Neural progenitor cell (in vitro differentiated cells): ENCODE data around the gene HMOX1. TPM values are rescaled to one million over a fixed set of nuclear protein-coding genes. Genes with fewer than 3 reads are reported as not detected.

ENCODE experiments used
- DNase-seq: peaks from one replicate; pipeline ENCODE4 v3.0.0-alpha.2; 2016; ENCODE audit warnings: low spot score
- H2AFZ ChIP-seq: fragments of 200-600 bp; sonication (generic); replicated peaks from 2 replicates; pipeline ENCODE4 v1.6.1; 2016; ENCODE audit warnings: antibody characterized with exemption
- H3F3A ChIP-seq: fragments of 200-600 bp; sonication (generic); 2 replicates; pipeline ENCODE4 v1.6.1; 2016; ENCODE audit warnings: antibody characterized with exemption, low read depth
- H3K27ac ChIP-seq: fragments of 200-600 bp; sonication (generic); 2 replicates; pipeline ENCODE4 v1.5.1; 2016; ENCODE audit warnings: mild to moderate bottlenecking
- H3K27me3 ChIP-seq: fragments of 200-600 bp; sonication (generic); 2 replicates; pipeline ENCODE4 v1.6.1; 2016; ENCODE audit warnings: mild to moderate bottlenecking, moderate library complexity
- H3K36me3 ChIP-seq: fragments of 200-600 bp; sonication (generic); 2 replicates; pipeline ENCODE4 v1.5.1; 2016
- H3K4me1 ChIP-seq: fragments of 200-600 bp; sonication (generic); 2 replicates; pipeline ENCODE4 v1.6.1; 2016; ENCODE audit warnings: mixed run types
- H3K4me2 ChIP-seq: fragments of 200-600 bp; sonication (generic); 2 replicates; pipeline ENCODE4 v1.6.1; 2016
- H3K4me3 ChIP-seq: fragments of 200-600 bp; sonication (generic); 2 replicates; pipeline ENCODE4 v1.5.1; 2016
- H3K79me2 ChIP-seq: fragments of 200-600 bp; sonication (generic); 2 replicates; pipeline ENCODE4 v1.6.1; 2016; ENCODE audit warnings: low read depth
- H3K9ac ChIP-seq: fragments of 200-600 bp; sonication (generic); 2 replicates; pipeline ENCODE4 v1.6.1; 2016
- H3K9me3 ChIP-seq: fragments of 200-600 bp; sonication (generic); 2 replicates; pipeline ENCODE4 v1.5.1; 2016; ENCODE audit warnings: low read depth
- H4K20me1 ChIP-seq: fragments of 200-600 bp; sonication (generic); 2 replicates; pipeline ENCODE4 v1.6.1; 2016; ENCODE audit warnings: low read depth
- H3K27ac Mint-ChIP-seq: 3 replicates; pipeline ENCODE4 v1.8.0; 2021; ENCODE audit warnings: mixed read lengths
- H3K27me3 Mint-ChIP-seq: 2 replicates; pipeline ENCODE4 v1.8.0; 2022; ENCODE audit warnings: low read depth, mild to moderate bottlenecking, inconsistent platforms, moderate library complexity, mixed read lengths; ENCODE audit not compliant: insufficient read depth
- H3K36me3 Mint-ChIP-seq: 3 replicates; pipeline ENCODE4 v1.8.0; 2021; ENCODE audit warnings: mixed read lengths
- H3K4me1 Mint-ChIP-seq: 3 replicates; pipeline ENCODE4 v1.8.0; 2021; ENCODE audit warnings: mixed read lengths
- H3K4me3 Mint-ChIP-seq: 3 replicates; pipeline ENCODE4 v1.8.0; 2021; ENCODE audit warnings: mild to moderate bottlenecking, moderate library complexity, mixed read lengths
- H3K9me3 Mint-ChIP-seq: 3 replicates; pipeline ENCODE4 v1.8.0; 2020; ENCODE audit warnings: mixed read lengths
- CTCF ChIP-seq: fragments of 200-600 bp; sonication (generic); IDR thresholded peaks from 2 replicates; pipeline ENCODE4 v1.5.1; 2017; ENCODE audit warnings: antibody characterized with exemption, mild to moderate bottlenecking
- EZH2 ChIP-seq: fragments of 200-600 bp; sonication (generic); IDR thresholded peaks from 2 replicates; pipeline ENCODE4 v1.6.1; 2017; ENCODE audit warnings: antibody characterized with exemption, mild to moderate bottlenecking, moderate library complexity
- EZH2phosphoT487 ChIP-seq: fragments of 200-600 bp; sonication (generic); IDR thresholded peaks from 2 replicates; pipeline ENCODE4 v1.6.1; 2017; ENCODE audit warnings: antibody characterized with exemption
- total RNA-seq: library from RNA; depleted of rRNA; stranded (reverse); fragments of >200 nt; gene quantifications from 2 replicates; pipeline ENCODE4 v1.2.3, GENCODE V29; 2015; ENCODE audit warnings: low replicate concordance

Gene HMOX1
- total RNA-seq, 1 donor from 2014 or later, result 2.4 TPM

- H3K9me3 ChIP-seq, result no peaks in the 10 kb centered on the region
- H3K4me3 ChIP-seq, result no peak overlapping the region
- Mint-ChIP-seq H3K27ac (no peak overlapping the region), H3K27me3 (peaks cover 4% of the 10 kb centered on the region), H3K4me3 (no peak overlapping the region), H3K4me1 (peaks cover 17% of the 10 kb centered on the region), H3K9me3 (no peaks in the 10 kb centered on the region), H3K36me3 (no peaks in the 10 kb centered on the region)
- no peak for DNase-seq
- H3K27me3 ChIP-seq, result peaks cover 6% of the 10 kb centered on the region
- TF ChIP-seq EZH2phosphoT487 (no peak), EZH2 (no peak), CTCF (no peak)
- H2AFZ ChIP-seq, result no peak overlapping the region
- H3K79me2 ChIP-seq, result no peaks in the 10 kb centered on the region
- no peak overlapping the region for H3K27ac ChIP-seq
- H3F3A ChIP-seq, result peaks cover 20% of the 10 kb centered on the region
- no peak overlapping the region for H3K9ac ChIP-seq
- H3K4me1 ChIP-seq, result peaks cover 15% of the 10 kb centered on the region
- H3K36me3 ChIP-seq, result no peaks in the 10 kb centered on the region
- no peaks in the 10 kb centered on the region for H4K20me1 ChIP-seq
- no peak overlapping the region for H3K4me2 ChIP-seq
Measured at GRCh38 chr22:35346596-35347220, 34.2 kb upstream of the HMOX1 start.

GRCh38 chr22:35347462-35347861 lies 33.4 kb upstream of the HMOX1 start:
- Histone ChIP-seq H3K4me2 (no peak overlapping the region), H3K36me3 (no peaks in the 10 kb centered on the region), H3K79me2 (no peaks in the 10 kb centered on the region), H3K4me1 (peaks cover 15% of the 10 kb centered on the region), H2AFZ (no peak overlapping the region), H4K20me1 (no peaks in the 10 kb centered on the region), H3K27me3 (peaks cover 10% of the 10 kb centered on the region), H3F3A (peaks cover 22% of the 10 kb centered on the region), H3K9ac (no peak overlapping the region), H3K4me3 (no peak overlapping the region), H3K27ac (no peak overlapping the region), H3K9me3 (no peaks in the 10 kb centered on the region)
- H3K4me1 Mint-ChIP-seq, result peaks cover 22% of the 10 kb centered on the region
- H3K9me3 Mint-ChIP-seq, result no peaks in the 10 kb centered on the region
- H3K27ac Mint-ChIP-seq, result no peak overlapping the region
- H3K4me3 Mint-ChIP-seq, result no peak overlapping the region
- no peak for TF ChIP-seq CTCF
- TF ChIP-seq EZH2phosphoT487, result no peak
- TF ChIP-seq EZH2, result no peak
- no peak for DNase-seq
- no peaks in the 10 kb centered on the region for H3K36me3 Mint-ChIP-seq
- H3K27me3 Mint-ChIP-seq, result peaks cover 4% of the 10 kb centered on the region

GRCh38 chr22:35348026-35348590 lies 32.8 kb upstream of the HMOX1 start:
- Mint-ChIP-seq H3K27ac (no peak overlapping the region), H3K9me3 (no peaks in the 10 kb centered on the region), H3K36me3 (no peaks in the 10 kb centered on the region), H3K4me1 (peaks cover 22% of the 10 kb centered on the region), H3K27me3 (peaks cover 4% of the 10 kb centered on the region), H3K4me3 (no peak overlapping the region)
- Histone ChIP-seq H3K4me2 (no peak overlapping the region), H3K27ac (no peak overlapping the region), H3K36me3 (no peaks in the 10 kb centered on the region), H3F3A (peaks cover 28% of the 10 kb centered on the region), H3K4me1 (peaks cover 15% of the 10 kb centered on the region), H4K20me1 (no peaks in the 10 kb centered on the region), H3K27me3 (peaks cover 10% of the 10 kb centered on the region), H2AFZ (no peak overlapping the region), H3K79me2 (no peaks in the 10 kb centered on the region), H3K9me3 (no peaks in the 10 kb centered on the region), H3K4me3 (no peak overlapping the region), H3K9ac (no peak overlapping the region)
- TF ChIP-seq CTCF (no peak), EZH2 (no peak), EZH2phosphoT487 (no peak)
- no peak for DNase-seq
